EL (cell line): ENCODE results near the gene LHFPL4.
A peak's percentile ranks its signal among the peaks of the same experiment; 100 is the strongest.
"Not testable (repeated sequence)": the region's sequence is repeated elsewhere in the genome, so short reads cannot be mapped to it uniquely, and the experiment has no call there.

Experiments
- DNase-seq: peaks from one replicate; pipeline ENCODE4 v3.0.0-alpha.2; 2016

The LHFPL4 gene

GRCh38 chr3:9534429-9534828, 19.2 kb downstream of the LHFPL4 start:
- no peak for DNase-seq

GRCh38 chr3:9525078-9525477, 28.5 kb downstream of the LHFPL4 start:
- DNase-seq, result no peak

- no peak for DNase-seq
These were observed 38.7 kb downstream of the LHFPL4 start for GRCh38 chr3:9514956-9515355.

GRCh38 chr3:9514306-9514705, 39.3 kb downstream of the LHFPL4 start:
- no peak for DNase-seq

GRCh38 chr3:9512456-9513045, 41.1 kb downstream of the LHFPL4 start:
- DNase-seq, result no peak

GRCh38 chr3:9508781-9509180, 44.8 kb downstream of the LHFPL4 start:
- DNase-seq, result no peak

GRCh38 chr3:9507586-9508578, 45.7 kb downstream of the LHFPL4 start:
- DNase-seq, result no peak

GRCh38 chr3:9503283-9503682, 50.3 kb downstream of the LHFPL4 start:
- DNase-seq, result peak; percentile 61

- no peak for DNase-seq
These were observed 52.4 kb downstream of the LHFPL4 start for GRCh38 chr3:9501226-9501625.

GRCh38 chr3:9500108-9501050, 53.2 kb downstream of the LHFPL4 start:
- peak; percentile 61 for DNase-seq

GRCh38 chr3:9499455-9500107, 54.0 kb downstream of the LHFPL4 start:
- DNase-seq, result no peak

- DNase-seq, result no peak
These were observed 54.8 kb downstream of the LHFPL4 start for GRCh38 chr3:9498781-9499180.

GRCh38 chr3:9497821-9498565, 55.6 kb downstream of the LHFPL4 start:
- DNase-seq, result peak; percentile 72

- DNase-seq, result no peak
These were observed 56.7 kb downstream of the LHFPL4 start for GRCh38 chr3:9496893-9497292.

GRCh38 chr3:9494036-9494435, 59.6 kb downstream of the LHFPL4 start:
- DNase-seq, result not testable (repeated sequence)

- DNase-seq, result no peak
These were observed 62.1 kb downstream of the LHFPL4 start for GRCh38 chr3:9491506-9491905.

GRCh38 chr3:9485248-9485647, 68.4 kb downstream of the LHFPL4 start:
- no peak for DNase-seq

GRCh38 chr3:9480265-9480664, 73.4 kb downstream of the LHFPL4 start:
- no peak for DNase-seq

- DNase-seq, result no peak
These were observed 76.7 kb downstream of the LHFPL4 start for GRCh38 chr3:9476935-9477334.

GRCh38 chr3:9474482-9474881, 79.1 kb downstream of the LHFPL4 start:
- no peak for DNase-seq

GRCh38 chr3:9473496-9474065, 80.0 kb downstream of the LHFPL4 start:
- no peak for DNase-seq
